Suprapubic skin (tissue), 4 donors: ENCODE data around the gene AHNAK2. TPM values are rescaled to one million over a fixed set of nuclear protein-coding genes. Genes with fewer than 3 reads are reported as not detected.
A peak's percentile ranks its signal among the peaks of the same experiment; 100 is the strongest.

Source experiments
- DNase-seq, 2 donors: peaks; one replicate each; pipeline ENCODE4 v3.0.0-alpha.2; 2019; ENCODE audit warnings: low spot score in 2 of 2
- H3K27ac ChIP-seq: fragments of 200-600 bp; sonication (generic); one replicate; pipeline ENCODE4 v1.5.1; 2019
- H3K27me3 ChIP-seq: fragments of 200-600 bp; sonication (generic); one replicate; pipeline ENCODE4 v1.5.1; 2019
- H3K36me3 ChIP-seq: fragments of 200-600 bp; sonication (generic); one replicate; pipeline ENCODE4 v1.5.1; 2019
- H3K4me1 ChIP-seq: fragments of 200-600 bp; sonication (generic); one replicate; pipeline ENCODE4 v1.5.1; 2019
- H3K4me3 ChIP-seq: fragments of 200-600 bp; sonication (generic); one replicate; pipeline ENCODE4 v1.5.1; 2019; ENCODE audit warnings: mild to moderate bottlenecking
- H3K9me3 ChIP-seq: fragments of 200-600 bp; sonication (generic); one replicate; pipeline ENCODE4 v1.5.1; 2019
- EP300 ChIP-seq: sonication (generic); formaldehyde crosslinking; IDR thresholded peaks from one replicate; pipeline ENCODE4 v1.6.1; 2017; ENCODE audit warnings: antibody characterized with exemption
- POLR2A ChIP-seq, 2 donors: fragments of 450-650 bp; IDR thresholded peaks; one replicate each; pipeline ENCODE4 v1.6.1; 2017; ENCODE audit warnings: antibody characterized with exemption in 2 of 2, mild to moderate bottlenecking in 2 of 2, moderate library complexity in 2 of 2
- POLR2AphosphoS5 ChIP-seq, 3 donors: sonication (generic); formaldehyde crosslinking; IDR thresholded peaks; one replicate each; pipeline ENCODE4 v1.6.1; 2017; ENCODE audit warnings: antibody characterized with exemption in 3 of 3
- whole genome bisulfite sequencing: methylation state at CpG from one replicate; pipeline ENCODE4 v1.1.5; 2018; 5-methylcytosine and 5-hydroxymethylcytosine counted together
- total RNA-seq, 4 donors: library from RNA; depleted of rRNA; stranded (reverse); fragments of >200 nt; gene quantifications; one replicate each; pipeline ENCODE4 v1.1.0, GENCODE V29; 2016
- TF ChIP-seq, protein P1 (sequence below), 2 donors: fragments of 200-600 bp in 1 of 2; fragments of 450-650 bp in 1 of 2; sonication (generic) in 1 of 2; IDR thresholded peaks; one replicate each; pipeline ENCODE4 v1.5.1; 2016 to 2019; ENCODE audit warnings: antibody characterized with exemption in 2 of 2, mild to moderate bottlenecking in 1 of 2, moderate library complexity in 1 of 2

The AHNAK2 gene
- total RNA-seq, 4 donors from 2014 or later, result 829 to 975 (median 858) TPM

DNA sequence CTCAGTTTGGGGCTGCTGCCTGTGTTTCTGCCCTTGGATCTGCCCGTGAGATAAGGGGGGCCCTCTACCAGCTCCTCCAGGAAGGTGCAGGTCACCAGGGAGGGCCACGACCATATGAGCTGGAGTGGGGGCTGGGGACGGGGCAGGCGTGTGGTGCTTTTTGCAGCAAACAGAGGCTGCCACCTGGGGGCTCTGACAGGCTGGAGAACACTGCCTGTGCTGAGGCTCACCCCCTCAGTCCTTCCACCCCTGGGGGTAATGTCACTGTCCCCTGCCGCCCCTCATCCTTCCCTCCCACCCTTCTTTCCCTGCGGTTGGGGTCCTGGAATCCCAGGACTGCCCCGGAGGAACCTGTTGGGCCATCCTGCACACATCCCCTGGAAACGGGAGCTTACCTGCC is 50.3 kb downstream of the AHNAK2 start:
- no peaks in the 10 kb centered on the region for H3K27me3 ChIP-seq
- 76% methylated on average over 6 of the region's 8 CpGs for WGBS

DNA sequence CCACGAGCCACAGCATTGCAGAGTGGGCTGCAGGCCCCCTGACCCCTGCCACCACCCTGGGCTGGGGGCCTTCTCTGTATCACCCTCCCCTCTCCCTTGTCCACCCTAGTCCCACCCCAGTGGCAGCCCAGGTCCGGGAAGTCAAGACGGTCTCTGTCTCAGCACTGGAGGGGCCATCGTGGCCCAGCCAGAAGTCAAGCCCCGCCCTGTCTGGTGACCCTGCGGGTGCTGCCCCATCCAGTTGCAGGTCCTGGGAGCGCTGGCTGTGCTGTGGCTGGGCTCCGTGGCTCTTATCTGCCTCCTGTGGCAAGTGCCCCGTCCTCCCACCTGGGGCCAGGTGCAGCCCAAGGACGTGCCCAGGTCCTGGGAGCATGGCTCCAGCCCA is 50.8 kb downstream of the AHNAK2 start:
- Histone ChIP-seq H3K9me3 (no peaks in the 10 kb centered on the region), H3K4me1 (peaks cover 2% of the 10 kb centered on the region), H3K4me3 (no peak overlapping the region), H3K36me3 (no peaks in the 10 kb centered on the region), H3K27me3 (no peaks in the 10 kb centered on the region), H3K27ac (no peak overlapping the region)
- peak in 1 of 2 donors; percentile 63 for DNase-seq
- TF ChIP-seq POLR2A (IDR thresholded peaks at IDR 0.05) (no peak), POLR2AphosphoS5 (IDR thresholded peaks at IDR 0.05) (no peak), EP300 (no peak)
- TF ChIP-seq, protein P1, sequence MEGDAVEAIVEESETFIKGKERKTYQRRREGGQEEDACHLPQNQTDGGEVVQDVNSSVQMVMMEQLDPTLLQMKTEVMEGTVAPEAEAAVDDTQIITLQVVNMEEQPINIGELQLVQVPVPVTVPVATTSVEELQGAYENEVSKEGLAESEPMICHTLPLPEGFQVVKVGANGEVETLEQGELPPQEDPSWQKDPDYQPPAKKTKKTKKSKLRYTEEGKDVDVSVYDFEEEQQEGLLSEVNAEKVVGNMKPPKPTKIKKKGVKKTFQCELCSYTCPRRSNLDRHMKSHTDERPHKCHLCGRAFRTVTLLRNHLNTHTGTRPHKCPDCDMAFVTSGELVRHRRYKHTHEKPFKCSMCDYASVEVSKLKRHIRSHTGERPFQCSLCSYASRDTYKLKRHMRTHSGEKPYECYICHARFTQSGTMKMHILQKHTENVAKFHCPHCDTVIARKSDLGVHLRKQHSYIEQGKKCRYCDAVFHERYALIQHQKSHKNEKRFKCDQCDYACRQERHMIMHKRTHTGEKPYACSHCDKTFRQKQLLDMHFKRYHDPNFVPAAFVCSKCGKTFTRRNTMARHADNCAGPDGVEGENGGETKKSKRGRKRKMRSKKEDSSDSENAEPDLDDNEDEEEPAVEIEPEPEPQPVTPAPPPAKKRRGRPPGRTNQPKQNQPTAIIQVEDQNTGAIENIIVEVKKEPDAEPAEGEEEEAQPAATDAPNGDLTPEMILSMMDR (IDR thresholded peaks at IDR 0.05), result no peak
- WGBS, result 76% methylated on average over 5 of the region's 10 CpGs

More for the DNA sequence above, 50.3 kb downstream of the AHNAK2 start:
- Histone ChIP-seq H3K36me3 (no peaks in the 10 kb centered on the region), H3K9me3 (no peaks in the 10 kb centered on the region), H3K4me3 (no peak overlapping the region), H3K27ac (no peak overlapping the region), H3K4me1 (peaks cover 6% of the 10 kb centered on the region)
- TF ChIP-seq, protein P1 (IDR thresholded peaks at IDR 0.05), result no peak
- no peak for TF ChIP-seq POLR2A (IDR thresholded peaks at IDR 0.05)
- TF ChIP-seq POLR2AphosphoS5 (IDR thresholded peaks at IDR 0.05), result no peak
- no peak for TF ChIP-seq EP300
- DNase-seq, result no peak

DNA sequence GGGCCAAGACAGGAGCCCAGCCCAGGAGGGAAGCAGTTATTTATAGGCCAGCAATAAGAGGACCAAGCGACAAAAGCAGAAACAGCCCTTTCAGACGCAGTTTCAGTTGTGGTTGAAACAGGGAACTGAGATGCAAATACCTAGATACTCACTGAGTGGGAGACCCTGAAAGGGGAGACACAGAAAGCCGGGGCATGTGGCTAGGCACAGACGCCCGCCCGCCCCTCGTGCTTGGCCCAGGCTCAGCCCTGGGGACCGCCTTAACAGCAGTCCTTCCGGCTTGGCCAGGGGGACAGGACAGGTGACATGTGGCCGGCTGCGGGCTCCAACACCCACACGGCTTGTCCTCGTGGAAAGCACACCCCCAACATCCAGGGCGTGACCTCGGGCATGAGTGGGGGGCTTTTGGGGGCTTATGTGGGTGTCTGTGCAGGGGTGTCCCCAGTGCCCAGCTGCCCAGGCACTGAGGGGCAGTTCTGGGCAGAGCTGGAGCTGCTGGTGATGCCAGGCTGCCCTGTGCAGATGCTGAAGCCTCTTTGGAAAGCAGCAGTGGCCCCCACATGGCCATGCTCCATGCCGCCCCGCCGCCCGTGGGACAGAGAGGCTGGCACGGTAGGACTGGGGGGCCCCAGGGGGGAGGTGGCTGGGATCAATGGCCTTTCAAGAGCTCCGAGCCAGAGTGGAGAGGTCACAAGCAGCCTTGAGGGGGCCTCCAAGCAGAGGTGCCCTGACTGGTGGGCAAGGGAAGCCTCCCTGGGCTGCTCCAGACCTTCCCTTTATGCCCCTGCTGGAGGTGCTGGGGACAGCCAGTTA is 51.3 kb downstream of the AHNAK2 start:
- no peaks in the 10 kb centered on the region for H3K4me1 ChIP-seq
- no peaks in the 10 kb centered on the region for H3K27me3 ChIP-seq
- no peak for DNase-seq
- no peak for TF ChIP-seq POLR2AphosphoS5 (IDR thresholded peaks at IDR 0.05)
- TF ChIP-seq, protein P1 (IDR thresholded peaks at IDR 0.05), result no peak
- TF ChIP-seq POLR2A (IDR thresholded peaks at IDR 0.05), result no peak
- TF ChIP-seq EP300, result no peak
- no peak overlapping the region for H3K4me3 ChIP-seq
- no peaks in the 10 kb centered on the region for H3K36me3 ChIP-seq
- WGBS, result 83% methylated on average over 5 of the region's 21 CpGs
- H3K27ac ChIP-seq, result no peak overlapping the region
- no peaks in the 10 kb centered on the region for H3K9me3 ChIP-seq

DNA sequence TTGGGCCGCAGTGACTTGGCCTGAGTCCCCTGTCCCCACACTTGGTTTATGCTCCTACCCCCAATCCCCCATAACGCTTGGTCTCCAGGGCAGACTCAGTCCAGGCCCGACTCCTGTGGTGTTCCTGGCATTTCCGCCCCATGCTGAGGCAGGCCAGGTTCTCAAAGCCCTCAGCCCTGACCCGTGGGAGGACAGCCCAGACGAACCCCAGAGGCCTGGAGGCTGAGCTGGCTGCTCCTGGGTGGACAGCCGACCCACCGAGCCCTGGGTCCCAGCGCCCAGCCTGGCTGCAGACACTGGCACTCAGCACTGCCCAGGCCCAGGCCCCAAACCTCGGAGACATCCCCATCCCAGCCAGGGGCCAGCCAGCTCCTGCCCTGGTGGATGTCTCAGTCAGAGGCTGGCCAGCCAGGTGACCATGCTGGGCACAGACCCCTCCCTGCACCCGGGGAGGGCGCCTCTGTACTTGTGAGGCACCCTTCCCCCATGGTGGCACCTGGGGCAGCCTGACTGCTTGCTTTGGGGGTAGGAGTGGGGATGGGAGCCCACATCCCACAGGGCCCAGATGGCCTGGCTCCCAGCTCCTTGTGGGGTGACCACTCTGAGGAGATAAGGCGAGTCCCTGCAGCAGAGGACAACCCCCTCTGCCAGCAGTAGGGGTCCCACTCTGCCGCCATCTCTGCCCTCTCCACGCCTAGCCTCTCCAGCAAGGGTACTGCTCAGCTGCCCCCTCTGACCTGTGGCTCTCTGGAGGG is 52.1 kb downstream of the AHNAK2 start:
- H3K27me3 ChIP-seq, result no peaks in the 10 kb centered on the region
- 70% methylated on average over 2 of the region's 15 CpGs for WGBS
- no peaks in the 10 kb centered on the region for H3K36me3 ChIP-seq
- H3K27ac ChIP-seq, result no peak overlapping the region
- no peak overlapping the region for H3K4me3 ChIP-seq
- TF ChIP-seq EP300 (no peak), POLR2A (IDR thresholded peaks at IDR 0.05) (no peak), POLR2AphosphoS5 (IDR thresholded peaks at IDR 0.05) (no peak)
- DNase-seq, result no peak
- no peaks in the 10 kb centered on the region for H3K4me1 ChIP-seq
- no peaks in the 10 kb centered on the region for H3K9me3 ChIP-seq

DNA sequence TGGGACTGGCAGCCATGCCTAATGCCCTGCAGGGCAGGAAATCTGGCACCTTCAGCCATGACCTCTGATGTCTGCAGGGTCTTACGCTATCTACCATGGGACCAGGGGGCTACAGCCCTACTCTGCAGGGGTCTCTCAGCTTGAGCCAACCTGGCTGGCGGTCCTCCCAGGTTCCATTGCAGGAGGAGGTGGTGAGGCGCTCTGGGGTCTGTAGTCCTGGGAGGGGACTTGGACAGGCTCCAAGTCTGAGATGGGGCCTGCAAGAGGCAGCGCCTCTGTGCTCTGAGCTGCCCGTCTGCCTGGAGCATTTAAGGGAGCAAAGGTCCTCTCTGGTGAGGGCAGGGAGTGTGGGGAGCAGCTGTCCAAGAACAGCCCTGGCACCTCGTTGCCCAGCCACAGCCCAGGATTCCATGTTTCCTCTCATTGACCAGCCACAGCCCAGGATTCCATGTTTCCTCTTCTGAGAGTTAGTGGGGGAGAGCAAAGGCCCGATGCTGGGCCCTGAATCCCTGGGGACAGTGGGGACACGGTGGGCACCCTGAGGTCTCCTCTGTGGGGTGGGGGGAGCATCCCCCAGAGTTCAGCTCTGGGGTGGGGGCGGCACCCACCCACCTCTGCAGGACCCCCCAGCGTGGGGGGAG is 52.8 kb downstream of the AHNAK2 start:
- TF ChIP-seq, protein P1 (IDR thresholded peaks at IDR 0.05), result no peak
- no peak for TF ChIP-seq EP300
- no peak for TF ChIP-seq POLR2AphosphoS5 (IDR thresholded peaks at IDR 0.05)
- TF ChIP-seq POLR2A (IDR thresholded peaks at IDR 0.05), result no peak

More for the DNA sequence above, 52.8 kb downstream of the AHNAK2 start:
- Histone ChIP-seq H3K36me3 (no peaks in the 10 kb centered on the region), H3K27ac (no peak overlapping the region), H3K4me3 (no peak overlapping the region), H3K27me3 (no peaks in the 10 kb centered on the region), H3K9me3 (no peaks in the 10 kb centered on the region), H3K4me1 (no peaks in the 10 kb centered on the region)
- no peak for DNase-seq
- WGBS, result 80% methylated on average over 1 of the region's 10 CpGs
